GM12874 (cell line): Measurements from ENCODE around the gene LCN12.
A peak's percentile ranks its signal among the peaks of the same experiment; 100 is the strongest.

ENCODE experiments used
- CTCF ChIP-seq: IDR thresholded peaks from 2 replicates; pipeline ENCODE4 v1.5.1; 2011; ENCODE audit warnings: low read depth, mild to moderate bottlenecking, control low read depth, low read length, moderate library complexity; ENCODE audit not compliant: insufficient read depth

Gene LCN12

GRCh38 chr9:136974817-136975535 lies 22.9 kb downstream of the LCN12 start:
- no peak for TF ChIP-seq CTCF

- peak; percentile 38 for TF ChIP-seq CTCF
Observed at GRCh38 chr9:136975644-136976043, 23.6 kb downstream of the LCN12 start.

GRCh38 chr9:136977223-136977622 lies 25.1 kb downstream of the LCN12 start, which contains the start of gene PTGDS:
Gene PTGDS (plus strand): TSS chr9:136977504. CDS start chr9:136977579, 75 bp downstream.
- no peak for TF ChIP-seq CTCF

GRCh38 chr9:136977649-136978072 lies 25.6 kb downstream of the LCN12 start:
- TF ChIP-seq CTCF = no peak

- no peak for TF ChIP-seq CTCF
Observed at GRCh38 chr9:136978073-136978864, 26.2 kb downstream of the LCN12 start.

- TF ChIP-seq CTCF = no peak
Observed at GRCh38 chr9:136978865-136979544, 26.9 kb downstream of the LCN12 start.
